Fibroblast of lung (primary cell): ENCODE data around the gene BLID. TPM values are rescaled to one million over a fixed set of nuclear protein-coding genes. Genes with fewer than 3 reads are reported as not detected.

Experiments used
- DNase-seq, 2 donors: peaks; one replicate each; pipeline versions ENCODE4 v3.0.0 to v3.0.0-alpha.2; 2010; ENCODE audit warnings: low read depth in 2 of 2
- H2AFZ ChIP-seq: 2 replicates; pipeline ENCODE4 v1.5.1; 2012; ENCODE audit warnings: low read length, control low read depth, inconsistent platforms
- H3K27ac ChIP-seq: 2 replicates; pipeline ENCODE4 v1.5.1; 2011; ENCODE audit warnings: low read length, control low read depth; ENCODE audit not compliant: insufficient read depth
- H3K27me3 ChIP-seq: 2 replicates; pipeline ENCODE4 v1.5.1; 2011; ENCODE audit warnings: mild to moderate bottlenecking, low read length; ENCODE audit not compliant: control insufficient read depth, insufficient read depth
- H3K36me3 ChIP-seq: 2 replicates; pipeline ENCODE4 v1.5.1; 2011; ENCODE audit warnings: low read length; ENCODE audit not compliant: control insufficient read depth, insufficient read depth
- H3K4me1 ChIP-seq: 2 replicates; pipeline ENCODE4 v1.5.1; 2011; ENCODE audit warnings: low read length; ENCODE audit not compliant: control insufficient read depth, insufficient read depth; ENCODE audit errors: extremely low read depth
- H3K4me2 ChIP-seq: 2 replicates; pipeline ENCODE4 v1.5.1; 2011; ENCODE audit warnings: low read length, control low read depth; ENCODE audit not compliant: insufficient read depth; ENCODE audit errors: extremely low read depth
- H3K4me3 ChIP-seq, 4 experiments: fragments of 200-600 bp in 1 of 4; sonication (generic) in 1 of 4; replicated peaks in 1 of 4; 2 replicates each; pipeline ENCODE4 v1.5.1; 2011 to 2016; ENCODE audit warnings: low read length in 4 of 4, low read depth in 3 of 4, mild to moderate bottlenecking in 3 of 4, control low read depth in 2 of 4, inconsistent platforms in 1 of 4, mixed read lengths in 1 of 4; ENCODE audit not compliant: insufficient read depth in 1 of 4; ENCODE audit errors: control extremely low read depth in 1 of 4
- H3K79me2 ChIP-seq: 2 replicates; pipeline ENCODE4 v1.5.1; 2012; ENCODE audit warnings: mild to moderate bottlenecking, low read length, inconsistent platforms; ENCODE audit not compliant: control insufficient read depth, insufficient read depth
- H3K9ac ChIP-seq: 2 replicates; pipeline ENCODE4 v1.5.1; 2011; ENCODE audit warnings: mild to moderate bottlenecking, low read length, control low read depth; ENCODE audit not compliant: insufficient read depth
- H3K9me3 ChIP-seq: 2 replicates; pipeline ENCODE4 v1.5.1; 2012; ENCODE audit warnings: low read depth, low read length; ENCODE audit not compliant: control insufficient read depth, insufficient read depth
- H4K20me1 ChIP-seq: 2 replicates; pipeline ENCODE4 v1.5.1; 2011; ENCODE audit warnings: low read length; ENCODE audit not compliant: control insufficient read depth, insufficient read depth; ENCODE audit errors: extremely low read depth
- EZH2 ChIP-seq: IDR thresholded peaks from 2 replicates; pipeline ENCODE4 v1.5.1; 2012; ENCODE audit warnings: low read length, control low read depth, mild to moderate bottlenecking; ENCODE audit errors: missing control alignments
- polyA plus RNA-seq, 2 donors: library from polyadenylated mRNA; depleted of rRNA in 1 of 2; stranded (reverse) in 1 of 2; unstranded in 1 of 2; fragments of >200 nt; gene quantifications; 2 replicates each; pipeline ENCODE4 v1.2.1, GENCODE V29; 2011 to 2012; ENCODE audit warnings: missing spikeins in 1 of 2
- total RNA-seq: library from RNA; depleted of rRNA; stranded (reverse); fragments of >200 nt; gene quantifications from 2 replicates; pipeline ENCODE4 v1.2.1, GENCODE V29; 2014
- TF ChIP-seq, protein P1 (sequence below), 2 donors: IDR thresholded peaks in 1 of 2; conservative IDR thresholded peaks in 1 of 2; 1 replicate in 1 of 2; 2 replicates in 1 of 2; pipeline ENCODE4 v1.5.1; 2011 to 2012; ENCODE audit warnings: low read length in 2 of 2, control low read depth in 1 of 2, inconsistent platforms in 1 of 2, low read depth in 1 of 2, mild to moderate bottlenecking in 1 of 2

The BLID gene
- total and polyA plus RNA-seq, 2 donors (not counting 1 experiment from before 2014, with no cell fraction given) = 0.32 to 7.9 TPM

DNA sequence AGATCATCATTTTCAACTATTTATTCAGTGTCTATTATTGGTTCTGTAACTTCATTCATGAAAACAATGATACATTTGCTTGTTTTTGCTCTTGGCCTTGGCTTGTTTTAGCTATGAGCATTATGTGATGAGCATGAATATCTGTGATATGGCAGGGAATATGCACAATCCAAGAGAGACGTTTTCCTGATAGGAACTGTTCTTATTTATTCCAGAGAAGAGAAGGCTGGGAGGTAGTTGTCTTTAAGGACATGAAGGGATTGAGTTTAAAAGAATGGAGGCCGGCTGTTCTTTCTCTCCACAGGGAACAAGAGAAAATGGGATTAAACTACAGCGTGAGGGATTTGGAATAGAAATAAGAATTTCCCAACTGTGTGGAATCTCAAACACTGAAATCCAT is 30.3 kb downstream of the BLID start:
- Histone ChIP-seq H3K27me3 (no peaks in the 10 kb centered on the region), H3K4me1 (peaks cover 10% of the 10 kb centered on the region), H3K9ac (no peak overlapping the region), H3K9me3 (no peaks in the 10 kb centered on the region), H4K20me1 (no peaks in the 10 kb centered on the region), H3K27ac (peak overlapping the region; percentile 28), H3K4me2 (peak overlapping the region; percentile 48), H3K4me3 (no peak overlapping the region), H2AFZ (no peak overlapping the region), H3K79me2 (peaks cover 15% of the 10 kb centered on the region), H3K36me3 (peaks cover 3% of the 10 kb centered on the region)
- DNase-seq = no peak
- TF ChIP-seq, protein P1, sequence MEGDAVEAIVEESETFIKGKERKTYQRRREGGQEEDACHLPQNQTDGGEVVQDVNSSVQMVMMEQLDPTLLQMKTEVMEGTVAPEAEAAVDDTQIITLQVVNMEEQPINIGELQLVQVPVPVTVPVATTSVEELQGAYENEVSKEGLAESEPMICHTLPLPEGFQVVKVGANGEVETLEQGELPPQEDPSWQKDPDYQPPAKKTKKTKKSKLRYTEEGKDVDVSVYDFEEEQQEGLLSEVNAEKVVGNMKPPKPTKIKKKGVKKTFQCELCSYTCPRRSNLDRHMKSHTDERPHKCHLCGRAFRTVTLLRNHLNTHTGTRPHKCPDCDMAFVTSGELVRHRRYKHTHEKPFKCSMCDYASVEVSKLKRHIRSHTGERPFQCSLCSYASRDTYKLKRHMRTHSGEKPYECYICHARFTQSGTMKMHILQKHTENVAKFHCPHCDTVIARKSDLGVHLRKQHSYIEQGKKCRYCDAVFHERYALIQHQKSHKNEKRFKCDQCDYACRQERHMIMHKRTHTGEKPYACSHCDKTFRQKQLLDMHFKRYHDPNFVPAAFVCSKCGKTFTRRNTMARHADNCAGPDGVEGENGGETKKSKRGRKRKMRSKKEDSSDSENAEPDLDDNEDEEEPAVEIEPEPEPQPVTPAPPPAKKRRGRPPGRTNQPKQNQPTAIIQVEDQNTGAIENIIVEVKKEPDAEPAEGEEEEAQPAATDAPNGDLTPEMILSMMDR (conservative IDR thresholded peaks at IDR 0.05 in 1 of 2, IDR thresholded peaks at IDR 0.05 in 1 of 2; ENCODE audit: low read depth in 1 of 2, low read length in 2 of 2) = no peak
- TF ChIP-seq EZH2 = no peak

DNA sequence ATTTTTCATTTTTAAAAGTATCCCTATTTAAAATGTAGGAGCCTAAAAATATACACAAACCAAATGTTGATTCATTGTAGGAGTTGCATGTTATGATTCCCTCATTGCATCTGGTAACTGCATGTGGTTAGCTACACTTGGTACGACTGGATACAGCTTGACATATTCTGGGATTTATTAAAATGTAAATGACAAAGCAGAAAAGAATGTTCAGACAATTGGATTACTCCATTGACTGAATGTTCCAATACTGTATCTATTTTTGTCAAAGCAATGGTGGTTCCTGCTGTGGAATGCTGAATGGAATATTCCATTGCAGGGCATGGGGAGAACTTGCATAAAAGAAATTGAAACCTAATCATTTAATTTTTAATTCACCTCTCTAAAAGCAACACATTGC is 30.8 kb downstream of the BLID start:
- peaks cover 3% of the 10 kb centered on the region for H3K36me3 ChIP-seq
- no peak for TF ChIP-seq EZH2
- TF ChIP-seq, protein P1 (conservative IDR thresholded peaks at IDR 0.05 in 1 of 2, IDR thresholded peaks at IDR 0.05 in 1 of 2; ENCODE audit: low read depth in 1 of 2, low read length in 2 of 2) = no peak
- H3K9ac ChIP-seq = no peak overlapping the region
- H3K4me3 ChIP-seq = no peak overlapping the region
- peaks cover 10% of the 10 kb centered on the region for H3K79me2 ChIP-seq
- H2AFZ ChIP-seq = no peak overlapping the region
- peaks cover 10% of the 10 kb centered on the region for H3K4me1 ChIP-seq
- no peak overlapping the region for H3K27ac ChIP-seq
- no peaks in the 10 kb centered on the region for H3K27me3 ChIP-seq
- no peaks in the 10 kb centered on the region for H3K9me3 ChIP-seq
- H4K20me1 ChIP-seq = no peaks in the 10 kb centered on the region
- H3K4me2 ChIP-seq = peak overlapping the region; percentile 48
- DNase-seq = peak; percentile 96 to 97

DNA sequence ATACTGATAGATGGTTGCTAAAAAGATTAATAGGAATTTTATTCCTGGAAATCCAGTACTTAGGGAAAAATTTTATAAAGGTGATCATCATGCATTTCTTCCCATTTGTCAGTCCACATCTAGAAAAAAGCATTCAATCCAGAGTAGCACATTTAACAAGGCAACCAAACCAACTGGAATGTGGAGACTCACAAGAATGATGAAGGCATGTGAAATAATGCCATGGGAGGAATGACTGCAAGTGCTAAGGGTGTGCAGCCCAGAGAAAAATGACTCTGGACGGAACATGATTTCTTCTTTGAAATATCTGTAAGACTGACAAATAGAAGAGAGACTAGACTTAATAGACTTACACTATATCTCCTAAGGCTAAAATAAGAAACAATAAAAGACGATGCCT is 33.8 kb downstream of the BLID start:
- Histone ChIP-seq H3K27me3 (no peaks in the 10 kb centered on the region), H3K9me3 (no peaks in the 10 kb centered on the region), H3K9ac (no peak overlapping the region), H2AFZ (no peak overlapping the region), H3K36me3 (no peaks in the 10 kb centered on the region), H3K4me3 (no peak overlapping the region), H3K4me2 (no peak overlapping the region), H3K4me1 (peaks cover 10% of the 10 kb centered on the region), H3K27ac (no peak overlapping the region), H4K20me1 (no peaks in the 10 kb centered on the region), H3K79me2 (no peaks in the 10 kb centered on the region)
- peak in 1 of 2 donors; percentile 71 for DNase-seq
- TF ChIP-seq EZH2 = no peak
- TF ChIP-seq, protein P1 (conservative IDR thresholded peaks at IDR 0.05 in 1 of 2, IDR thresholded peaks at IDR 0.05 in 1 of 2; ENCODE audit: low read depth in 1 of 2, low read length in 2 of 2) = no peak
